ENCODE results near the gene ATG10.

GRCh38 chr5:82218374-82219156 lies 246.7 kb downstream of the ATG10 start:
- TF ChIP-seq EZH2 (IDR thresholded peaks at IDR 0.05; ENCODE audit: borderline replicate concordance, low read length), result no peak
- TF ChIP-seq, protein P1, sequence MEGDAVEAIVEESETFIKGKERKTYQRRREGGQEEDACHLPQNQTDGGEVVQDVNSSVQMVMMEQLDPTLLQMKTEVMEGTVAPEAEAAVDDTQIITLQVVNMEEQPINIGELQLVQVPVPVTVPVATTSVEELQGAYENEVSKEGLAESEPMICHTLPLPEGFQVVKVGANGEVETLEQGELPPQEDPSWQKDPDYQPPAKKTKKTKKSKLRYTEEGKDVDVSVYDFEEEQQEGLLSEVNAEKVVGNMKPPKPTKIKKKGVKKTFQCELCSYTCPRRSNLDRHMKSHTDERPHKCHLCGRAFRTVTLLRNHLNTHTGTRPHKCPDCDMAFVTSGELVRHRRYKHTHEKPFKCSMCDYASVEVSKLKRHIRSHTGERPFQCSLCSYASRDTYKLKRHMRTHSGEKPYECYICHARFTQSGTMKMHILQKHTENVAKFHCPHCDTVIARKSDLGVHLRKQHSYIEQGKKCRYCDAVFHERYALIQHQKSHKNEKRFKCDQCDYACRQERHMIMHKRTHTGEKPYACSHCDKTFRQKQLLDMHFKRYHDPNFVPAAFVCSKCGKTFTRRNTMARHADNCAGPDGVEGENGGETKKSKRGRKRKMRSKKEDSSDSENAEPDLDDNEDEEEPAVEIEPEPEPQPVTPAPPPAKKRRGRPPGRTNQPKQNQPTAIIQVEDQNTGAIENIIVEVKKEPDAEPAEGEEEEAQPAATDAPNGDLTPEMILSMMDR (conservative IDR thresholded peaks at IDR 0.05 in 1 of 2, IDR thresholded peaks at IDR 0.05 in 1 of 2; ENCODE audit: extremely low read depth in 1 of 2, insufficient read depth in 1 of 2, low read depth in 1 of 2, low read length in 2 of 2), result no peak
